Esophagus squamous epithelium (tissue), 5 donors: Measurements from ENCODE around the gene NFKBIE. TPM values are rescaled to one million over a fixed set of nuclear protein-coding genes. Genes with fewer than 3 reads are reported as not detected.

Experiments
- DNase-seq: peaks from one replicate; lab custom pipeline; 2025; lab: John Stamatoyannopoulos, UW
- H3K27ac ChIP-seq, 4 donors: fragments of 200-600 bp; sonication (generic); one replicate each; pipeline ENCODE4 v1.5.1; 2016 to 2019; ENCODE audit warnings: mild to moderate bottlenecking in 1 of 4
- H3K27me3 ChIP-seq, 4 donors: fragments of 200-600 bp; sonication (generic); 1 replicate in 3 of 4; 2 replicates in 1 of 4; pipeline versions ENCODE4 v1.5.1 to v1.6.0; 2017 to 2021; ENCODE audit warnings: antibody characterized with exemption in 1 of 4
- H3K36me3 ChIP-seq, 3 donors: fragments of 200-600 bp; sonication (generic); one replicate each; pipeline ENCODE4 v1.5.1; 2016 to 2019
- H3K4me1 ChIP-seq, 3 donors: fragments of 200-600 bp; sonication (generic); one replicate each; pipeline ENCODE4 v1.5.1; 2017 to 2019
- H3K4me3 ChIP-seq, 4 donors: fragments of 200-600 bp; sonication (generic); 1 replicate in 3 of 4; 2 replicates in 1 of 4; pipeline ENCODE4 v1.5.1; 2016 to 2019; ENCODE audit warnings: mild to moderate bottlenecking in 2 of 4, moderate library complexity in 1 of 4
- H3K9me3 ChIP-seq, 3 donors: fragments of 200-600 bp; sonication (generic); one replicate each; pipeline ENCODE4 v1.5.1; 2016 to 2019
- POLR2A ChIP-seq, 4 donors: fragments of 450-650 bp; IDR thresholded peaks; one replicate each; pipeline ENCODE4 v1.6.1; 2017; ENCODE audit warnings: antibody characterized with exemption in 4 of 4, mild to moderate bottlenecking in 4 of 4, moderate library complexity in 3 of 4
- WGBS, 2 donors: methylation state at CpG; one replicate each; pipeline ENCODE4 v1.1.5; 2018; 5-methylcytosine and 5-hydroxymethylcytosine counted together
- intact Hi-C: fragments of 100-400 bp; cut with DNase I; formaldehyde crosslinking; loops from one replicate; pipeline ENCODE4 v1.15.0; 2022
- total RNA-seq, 4 donors: library from RNA; depleted of rRNA; stranded (reverse); fragments of >200 nt; gene quantifications; one replicate each; pipeline ENCODE4 v1.1.0, GENCODE V29; 2016
- TF ChIP-seq, protein P1 (sequence below), 6 experiments: fragments of 450-650 bp in 4 of 6; fragments of 200-600 bp in 2 of 6; sonication (generic) in 2 of 6; IDR thresholded peaks; one replicate each; pipeline ENCODE4 v1.5.1; 2016 to 2019; ENCODE audit warnings: antibody characterized with exemption in 6 of 6, mild to moderate bottlenecking in 4 of 6, moderate library complexity in 4 of 6
- donor health status: DM: yes; HTN: yes; CAD: no.

Gene NFKBIE
- total RNA-seq, 4 donors from 2014 or later: 8.6 to 11.2 (median 10.2) TPM

DNA sequence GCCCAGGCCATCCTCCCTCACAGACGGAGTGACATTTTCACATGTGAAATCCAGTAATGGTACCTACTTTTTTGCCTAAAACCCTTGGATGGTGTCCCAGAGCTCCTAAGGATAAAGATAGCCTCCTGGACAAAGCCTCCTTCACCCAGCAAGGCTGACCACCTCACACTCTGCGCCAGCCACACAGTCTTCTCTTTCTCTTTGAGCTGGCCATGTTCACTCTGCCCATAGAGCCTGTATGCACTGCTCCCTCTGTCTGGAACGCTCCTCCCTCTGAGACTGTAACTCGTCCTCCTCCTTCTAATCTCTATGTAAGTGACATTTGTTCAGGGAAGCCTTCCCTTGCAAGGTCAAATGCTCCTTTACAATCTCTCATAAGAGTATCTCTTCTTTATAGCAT lies 19.5 kb upstream of the NFKBIE start:
- no peak overlapping the region for H3K27ac ChIP-seq
- DNase-seq: no peak
- H3K9me3 ChIP-seq: no peaks in the 10 kb centered on the region
- no peaks in the 10 kb centered on the region for H3K4me1 ChIP-seq
- peaks cover 0 to 75% (median 0%) of the 10 kb centered on the region in 4 donors for H3K27me3 ChIP-seq
- no peaks in the 10 kb centered on the region for H3K36me3 ChIP-seq
- 67 to 69% methylated on average over 4 of the region's 4 CpGs for WGBS, 2 donors
- no peak overlapping the region for H3K4me3 ChIP-seq
- TF ChIP-seq POLR2A (IDR thresholded peaks at IDR 0.05): no peak
- TF ChIP-seq, protein P1, sequence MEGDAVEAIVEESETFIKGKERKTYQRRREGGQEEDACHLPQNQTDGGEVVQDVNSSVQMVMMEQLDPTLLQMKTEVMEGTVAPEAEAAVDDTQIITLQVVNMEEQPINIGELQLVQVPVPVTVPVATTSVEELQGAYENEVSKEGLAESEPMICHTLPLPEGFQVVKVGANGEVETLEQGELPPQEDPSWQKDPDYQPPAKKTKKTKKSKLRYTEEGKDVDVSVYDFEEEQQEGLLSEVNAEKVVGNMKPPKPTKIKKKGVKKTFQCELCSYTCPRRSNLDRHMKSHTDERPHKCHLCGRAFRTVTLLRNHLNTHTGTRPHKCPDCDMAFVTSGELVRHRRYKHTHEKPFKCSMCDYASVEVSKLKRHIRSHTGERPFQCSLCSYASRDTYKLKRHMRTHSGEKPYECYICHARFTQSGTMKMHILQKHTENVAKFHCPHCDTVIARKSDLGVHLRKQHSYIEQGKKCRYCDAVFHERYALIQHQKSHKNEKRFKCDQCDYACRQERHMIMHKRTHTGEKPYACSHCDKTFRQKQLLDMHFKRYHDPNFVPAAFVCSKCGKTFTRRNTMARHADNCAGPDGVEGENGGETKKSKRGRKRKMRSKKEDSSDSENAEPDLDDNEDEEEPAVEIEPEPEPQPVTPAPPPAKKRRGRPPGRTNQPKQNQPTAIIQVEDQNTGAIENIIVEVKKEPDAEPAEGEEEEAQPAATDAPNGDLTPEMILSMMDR (IDR thresholded peaks at IDR 0.05): no peak
- intact Hi-C loops: no loop called here

GRCh38 chr6:44284121-44284520 lies 18.8 kb upstream of the NFKBIE start:
- 52 to 53% methylated on average over 2 of the region's 2 CpGs for WGBS, 2 donors
- H3K27me3 ChIP-seq: peaks cover 0 to 74% (median 0%) of the 10 kb centered on the region in 4 donors

GRCh38 chr6:44278774-44279697 lies 13.7 kb upstream of the NFKBIE start:
- H3K36me3 ChIP-seq: no peaks in the 10 kb centered on the region
- H3K4me3 ChIP-seq: no peak overlapping the region
- DNase-seq: no peak
- intact Hi-C loops: no loop called here
- no peak overlapping the region for H3K27ac ChIP-seq
- whole genome bisulfite sequencing, 2 donors: 40 to 59% methylated on average over 6 of the region's 9 CpGs
- H3K4me1 ChIP-seq: peaks cover 8 to 15% (median 10%) of the 10 kb centered on the region in 3 donors
- H3K27me3 ChIP-seq: peaks cover 0 to 80% (median 0%) of the 10 kb centered on the region in 4 donors
- no peaks in the 10 kb centered on the region for H3K9me3 ChIP-seq
- TF ChIP-seq, protein P1 (IDR thresholded peaks at IDR 0.05): no peak
- TF ChIP-seq POLR2A (IDR thresholded peaks at IDR 0.05): no peak

More at GRCh38 chr6:44284121-44284520, 18.8 kb upstream of the NFKBIE start:
- Histone ChIP-seq H3K4me3 (no peak overlapping the region), H3K9me3 (no peaks in the 10 kb centered on the region), H3K27ac (no peak overlapping the region), H3K4me1 (no peaks in the 10 kb centered on the region), H3K36me3 (no peaks in the 10 kb centered on the region)
- intact Hi-C loops: no loop called here
- no peak for DNase-seq
- TF ChIP-seq, protein P1 (IDR thresholded peaks at IDR 0.05): no peak
- no peak for TF ChIP-seq POLR2A (IDR thresholded peaks at IDR 0.05)

- Histone ChIP-seq H3K4me1 (peaks cover 8 to 15% (median 10%) of the 10 kb centered on the region in 3 donors), H3K27ac (no peak overlapping the region), H3K9me3 (no peaks in the 10 kb centered on the region), H3K36me3 (no peaks in the 10 kb centered on the region), H3K4me3 (no peak overlapping the region), H3K27me3 (peaks cover 0 to 86% (median 0%) of the 10 kb centered on the region in 4 donors)
- intact Hi-C loops: no loop called here
- 43 to 60% methylated on average over 1 to 3 of the region's 3 CpGs for WGBS, 2 donors
- DNase-seq: no peak
- TF ChIP-seq POLR2A (IDR thresholded peaks at IDR 0.05): no peak
- TF ChIP-seq, protein P1 (IDR thresholded peaks at IDR 0.05): no peak
These were observed 13.0 kb upstream of the NFKBIE start for GRCh38 chr6:44278315-44278714.

- intact Hi-C loops: no loop called here
- H3K9me3 ChIP-seq: no peaks in the 10 kb centered on the region
- peaks cover 0 to 87% (median 2%) of the 10 kb centered on the region in 4 donors for H3K27me3 ChIP-seq
- H3K27ac ChIP-seq: no peak overlapping the region
- WGBS, 2 donors: 74 to 79% methylated on average over 7 of the region's 7 CpGs
- no peak overlapping the region for H3K4me3 ChIP-seq
- TF ChIP-seq, protein P1 (IDR thresholded peaks at IDR 0.05): no peak
- no peak for TF ChIP-seq POLR2A (IDR thresholded peaks at IDR 0.05)
- H3K4me1 ChIP-seq: peaks cover 8 to 15% (median 10%) of the 10 kb centered on the region in 3 donors
- DNase-seq: no peak
- no peaks in the 10 kb centered on the region for H3K36me3 ChIP-seq
These were observed 12.4 kb upstream of the NFKBIE start for GRCh38 chr6:44277763-44278162.
